Limb (tissue), 2 donors: ENCODE data around the gene RFC2.
"Not testable (repeated sequence)": the region's sequence is repeated elsewhere in the genome, so short reads cannot be mapped to it uniquely, and the experiment has no call there.

Experiments
- DNase-seq, 2 donors: peaks; one replicate each; pipeline ENCODE4 v3.0.0-alpha.2; 2016; ENCODE audit errors: extremely low spot score in 2 of 2

Gene RFC2

DNA sequence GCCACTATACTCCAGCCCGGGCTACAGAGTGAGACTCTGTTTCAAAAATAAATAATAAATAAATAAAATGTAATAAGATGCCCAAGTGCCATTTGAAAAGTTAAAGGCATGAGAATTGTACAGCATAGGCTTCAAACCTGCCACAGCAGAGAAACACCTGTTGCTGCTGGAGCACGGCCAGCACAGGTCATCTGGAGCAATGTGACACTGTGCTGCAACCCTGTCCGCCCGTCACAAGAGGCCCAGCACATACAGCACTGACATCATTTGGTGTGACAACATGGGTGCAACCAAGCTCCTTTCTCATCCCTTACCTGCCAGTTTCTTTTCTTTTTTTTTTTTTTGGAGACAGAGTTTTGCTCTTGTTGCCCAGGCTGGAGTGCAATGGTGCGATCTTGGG is 1.3 kb downstream of the RFC2 start:
- DNase-seq: no peak

- DNase-seq: not testable (repeated sequence)
These were observed 5.1 kb downstream of the RFC2 start for GRCh38 chr7:74249058-74249457.

DNA sequence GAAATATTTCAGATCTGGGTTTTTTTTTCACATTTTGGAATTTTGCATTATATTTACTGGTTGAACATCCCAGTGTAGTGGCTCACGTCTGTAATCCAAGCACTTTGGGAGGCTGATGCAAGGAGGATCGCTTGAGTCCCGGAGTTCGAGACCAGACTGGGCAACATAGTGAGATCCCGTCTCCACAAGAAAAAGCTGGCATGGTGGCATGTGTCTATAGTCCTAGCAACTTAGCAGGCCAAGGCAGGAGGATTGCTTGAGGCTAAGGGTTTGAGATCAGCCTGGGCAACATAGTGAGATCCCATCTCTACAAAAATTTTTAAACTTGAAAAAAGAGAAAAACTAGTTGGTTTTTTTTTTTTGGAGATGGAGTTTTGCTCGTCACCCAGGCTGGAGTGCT is 6.0 kb downstream of the RFC2 start:
- no peak for DNase-seq

- no peak for DNase-seq
These were observed 7.7 kb downstream of the RFC2 start for GRCh38 chr7:74246497-74246896.

- DNase-seq: no peak
These were observed 12.1 kb downstream of the RFC2 start for GRCh38 chr7:74242122-74242443.

- DNase-seq: no peak
These were observed 13.7 kb downstream of the RFC2 start for GRCh38 chr7:74240482-74240881.

DNA sequence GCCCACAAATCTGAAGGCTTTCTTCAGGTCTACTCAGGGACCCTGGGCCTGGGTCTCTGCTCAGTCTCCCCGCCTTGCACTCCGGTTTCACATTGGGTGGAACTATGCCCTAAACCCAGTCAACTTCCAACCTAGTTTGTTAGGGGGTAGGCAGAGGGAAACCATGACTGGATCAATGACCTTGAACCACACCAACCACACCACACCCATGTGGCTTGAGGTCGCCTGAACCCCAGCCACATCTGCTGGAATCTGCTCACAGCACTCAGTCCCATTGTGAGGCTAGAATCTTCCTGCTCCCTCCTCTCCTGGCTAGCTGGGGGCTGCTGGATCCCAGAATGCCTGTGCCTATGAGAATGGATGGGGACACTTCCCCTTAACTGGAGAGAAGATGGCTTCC is 17.9 kb downstream of the RFC2 start:
- DNase-seq: no peak

DNA sequence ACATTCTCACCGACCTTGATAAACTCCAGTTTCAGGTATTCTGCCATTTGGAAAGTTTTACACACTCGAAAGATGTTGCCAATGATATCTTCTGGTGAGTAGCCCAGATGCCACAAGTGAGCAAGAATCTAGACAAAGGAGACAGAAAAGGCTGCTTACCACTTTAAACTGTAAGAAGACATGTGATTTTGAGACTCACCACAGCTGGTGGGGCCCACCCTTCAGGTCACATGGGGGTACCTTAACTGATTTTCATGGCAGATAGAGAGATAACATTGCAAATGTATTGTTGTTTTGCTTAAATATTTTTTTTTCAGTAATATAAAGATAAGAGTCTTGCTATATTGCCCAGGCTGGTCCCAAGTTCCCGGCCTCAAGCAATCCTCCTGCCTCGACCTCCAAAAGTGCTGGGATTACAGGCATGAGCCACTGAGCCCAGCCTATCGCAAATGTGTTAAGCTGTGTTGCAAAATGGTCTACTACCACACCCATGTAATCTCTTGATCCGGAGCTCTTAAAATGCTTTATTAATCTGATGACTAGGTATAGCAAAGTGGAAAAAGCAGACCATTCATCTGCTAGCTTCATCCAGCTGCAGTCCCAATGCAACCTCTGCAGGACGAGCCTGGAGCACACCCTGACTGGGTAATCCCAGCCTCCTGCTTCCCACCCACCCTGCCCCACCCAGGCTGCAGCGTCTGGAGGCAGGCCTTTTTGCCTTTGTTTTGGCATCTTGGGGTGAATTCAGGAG is 18.5 kb downstream of the RFC2 start:
- DNase-seq: no peak

- DNase-seq: no peak
These were observed 20.4 kb downstream of the RFC2 start for GRCh38 chr7:74233655-74234285.

- DNase-seq: no peak
These were observed 23.0 kb downstream of the RFC2 start for GRCh38 chr7:74231232-74231590.

DNA sequence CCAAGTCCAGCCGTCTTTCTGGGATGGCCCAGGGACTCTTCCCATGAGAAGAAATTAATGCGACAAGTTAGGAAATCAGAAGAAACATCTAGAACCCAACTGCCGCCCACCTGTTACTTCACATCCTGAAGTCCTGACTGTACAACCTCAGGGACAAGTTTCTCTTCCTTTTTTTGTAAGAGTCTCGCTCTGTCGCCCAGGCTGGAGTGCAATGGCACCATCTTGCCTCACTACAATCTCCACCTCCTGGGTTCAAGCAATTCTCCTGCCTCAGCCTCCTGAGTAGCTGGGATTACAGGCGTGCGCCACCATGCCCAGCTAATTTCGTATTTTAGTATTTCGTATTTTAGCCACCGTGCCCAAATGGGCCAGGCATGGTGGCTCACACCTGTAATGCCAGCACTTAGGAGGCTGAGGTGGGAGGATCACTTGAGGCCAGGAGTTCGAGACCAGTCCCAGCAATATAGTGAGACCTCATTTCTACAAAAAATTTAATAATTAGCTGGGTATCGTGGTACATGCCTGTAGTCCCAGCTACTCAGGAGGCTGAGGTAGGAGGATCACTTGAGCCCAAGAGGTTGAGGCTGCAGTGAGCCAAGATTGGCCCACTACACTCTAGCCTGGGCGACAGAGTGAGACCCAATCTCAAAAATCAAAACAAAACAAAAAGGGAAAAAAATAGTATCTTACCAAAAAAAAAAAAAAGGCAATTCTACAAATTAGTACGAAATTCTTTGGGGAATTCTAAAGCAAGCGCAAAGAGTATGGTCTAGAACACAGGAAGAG is 23.6 kb downstream of the RFC2 start:
- DNase-seq: no peak

DNA sequence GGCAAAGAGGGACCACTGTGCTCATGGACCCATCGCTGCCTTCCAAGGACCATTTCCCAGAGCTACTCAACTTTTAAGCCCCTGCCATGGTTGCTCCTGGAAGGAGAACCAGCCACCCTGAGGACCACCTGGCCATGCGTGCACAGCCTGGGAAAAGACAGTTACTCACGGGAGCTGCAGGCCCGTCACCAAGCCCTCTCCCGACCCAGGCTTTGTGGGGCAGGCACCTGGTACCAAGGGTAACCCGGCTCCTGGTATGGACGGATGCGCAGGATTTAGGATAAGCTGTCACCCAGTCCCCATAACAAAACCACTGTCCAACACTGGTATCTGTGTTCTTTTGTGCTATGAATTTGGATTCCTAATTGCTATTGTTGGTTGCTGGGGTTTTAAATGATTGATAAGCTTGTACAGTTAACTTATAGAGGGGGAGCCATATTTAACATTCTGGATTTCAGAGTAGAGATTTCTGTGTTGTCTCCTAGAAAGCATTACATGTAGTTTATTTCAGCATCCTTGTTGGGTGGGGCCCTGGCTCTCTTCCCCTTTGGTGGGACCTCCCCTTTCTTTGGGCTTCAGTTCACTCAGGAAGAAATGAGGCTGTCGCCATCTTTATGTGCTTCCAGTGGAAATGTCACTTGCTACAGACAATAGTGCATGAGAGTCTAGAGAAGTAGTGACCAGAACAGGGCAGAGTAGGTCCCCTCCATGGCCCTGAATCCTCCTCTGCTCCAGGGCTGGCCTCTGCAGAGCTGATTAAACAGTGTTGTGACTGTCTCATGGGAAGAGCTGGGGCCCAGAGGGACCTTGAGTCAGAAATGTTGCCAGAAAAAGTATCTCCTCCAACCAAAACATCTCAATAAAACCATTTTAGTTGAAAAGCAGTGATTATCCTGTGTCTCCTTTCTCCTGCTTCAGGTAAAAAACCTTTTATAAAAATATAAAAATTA is 25.0 kb downstream of the RFC2 start:
- DNase-seq: no peak

DNA sequence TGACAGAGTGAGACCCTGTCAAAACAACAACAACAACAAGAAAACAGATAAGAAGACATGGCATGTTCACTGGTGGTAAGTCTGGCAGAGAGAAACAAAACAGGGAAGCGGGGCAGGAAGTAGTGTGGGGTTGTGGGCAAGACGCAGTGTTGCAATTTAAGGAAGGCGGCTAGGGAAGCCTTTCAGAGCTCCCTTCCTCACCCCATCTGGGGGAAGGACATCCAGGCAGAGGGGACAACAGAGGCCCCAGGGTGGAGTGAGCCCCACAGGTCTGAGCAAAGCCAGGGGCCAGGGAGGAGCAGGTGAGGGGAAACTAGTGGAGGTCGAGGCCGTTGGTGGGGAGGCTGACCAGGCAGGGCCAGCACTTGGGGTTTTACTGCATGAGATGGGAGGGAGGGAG is 27.6 kb downstream of the RFC2 start:
- DNase-seq: no peak

DNA sequence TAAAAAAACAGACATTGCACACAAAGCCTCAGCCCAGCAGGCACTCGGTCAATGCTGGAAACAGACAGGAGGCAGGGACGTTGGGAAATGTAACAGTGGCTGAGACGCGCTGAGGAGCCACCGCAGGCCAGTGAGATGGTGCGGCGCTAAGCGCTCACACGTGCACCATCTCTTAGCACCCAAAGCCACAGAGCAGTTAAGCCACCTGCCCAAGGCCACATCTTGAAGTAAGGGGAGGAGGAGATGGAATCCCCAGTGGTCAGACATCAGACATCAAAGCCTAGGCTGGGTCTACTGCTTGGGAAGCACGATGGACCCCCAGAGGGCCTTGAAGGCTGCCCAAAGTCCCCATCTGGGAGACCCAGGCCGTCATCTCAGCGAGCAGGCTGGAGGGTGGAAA is 28.8 kb downstream of the RFC2 start:
- DNase-seq: no peak

- not testable (repeated sequence) for DNase-seq
These were observed 29.3 kb downstream of the RFC2 start for GRCh38 chr7:74224907-74225306.

- no peak for DNase-seq
These were observed 29.7 kb downstream of the RFC2 start for GRCh38 chr7:74224511-74224832.

- no peak for DNase-seq
These were observed 30.3 kb downstream of the RFC2 start for GRCh38 chr7:74223711-74224510.

DNA sequence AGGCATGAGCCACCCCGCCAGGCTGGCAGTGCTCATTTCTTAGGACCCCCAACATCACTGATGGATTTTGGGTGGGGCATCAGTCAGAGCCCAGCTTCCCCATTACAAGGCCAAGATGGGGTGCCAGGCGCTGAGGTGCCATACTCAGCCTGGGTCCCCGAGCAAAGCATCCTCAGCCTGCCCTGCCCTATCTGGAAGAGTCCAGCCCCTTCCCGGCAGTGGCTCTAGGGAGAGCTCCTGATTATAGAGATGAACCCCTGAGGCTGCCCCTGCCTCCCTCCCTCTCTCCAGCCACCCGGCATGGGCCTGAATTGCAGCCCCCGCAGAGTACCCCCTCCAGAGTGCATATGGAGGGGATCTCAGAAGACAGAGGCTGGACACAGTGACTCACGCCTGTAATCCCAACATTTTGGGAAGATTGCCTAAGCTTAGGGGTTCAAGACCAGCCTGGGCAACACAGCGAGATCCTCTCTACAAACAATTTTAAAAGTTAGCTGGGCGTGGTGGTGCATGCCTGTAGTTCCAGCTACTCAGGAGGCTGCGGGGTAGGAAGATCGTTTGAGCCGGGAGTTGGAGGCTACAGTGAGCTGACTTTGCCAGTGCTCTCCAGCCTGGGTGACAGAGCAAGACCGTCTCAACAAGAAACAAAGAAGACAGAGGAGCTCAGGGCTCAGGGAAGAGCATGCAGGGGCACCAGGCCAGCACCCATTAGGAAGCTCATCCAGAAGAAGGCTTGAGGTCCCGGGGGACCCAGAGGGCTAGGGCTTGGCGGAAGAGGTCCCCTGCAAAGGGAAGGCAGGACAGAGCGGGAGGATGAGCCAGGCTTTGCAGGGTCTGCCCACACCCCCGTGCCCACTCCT is 31.1 kb downstream of the RFC2 start:
- DNase-seq: no peak

DNA sequence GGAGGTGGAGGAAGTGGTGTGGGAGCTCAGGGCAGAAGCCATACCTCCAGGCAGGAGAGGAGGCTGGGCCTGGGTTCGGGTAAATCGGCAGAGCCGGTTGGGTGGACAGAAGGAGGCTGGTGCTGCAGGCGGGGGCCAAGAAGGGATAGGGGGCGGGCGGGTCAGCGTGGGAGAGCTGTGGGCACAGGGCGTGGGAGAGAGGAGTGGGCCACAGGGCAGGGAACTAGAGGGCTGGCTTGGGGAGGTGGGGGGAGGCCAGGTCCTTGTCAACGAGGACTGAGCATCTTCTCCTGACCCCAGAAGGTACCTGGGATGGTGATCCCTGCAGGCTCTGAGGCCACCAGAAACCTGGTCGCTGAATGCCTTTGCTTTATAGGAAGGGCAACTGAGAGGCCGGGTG is 32.5 kb downstream of the RFC2 start:
- DNase-seq: no peak

GRCh38 chr7:74220229-74220628 is 34.0 kb downstream of the RFC2 start:
- no peak for DNase-seq
